ENCODE data around the gene ZNF823. TPM values are rescaled to one million over a fixed set of nuclear protein-coding genes. Genes with fewer than 3 reads are reported as not detected.

The ZNF823 gene
- polyA plus RNA-seq, 1 experiment, result 3.8 TPM

DNA sequence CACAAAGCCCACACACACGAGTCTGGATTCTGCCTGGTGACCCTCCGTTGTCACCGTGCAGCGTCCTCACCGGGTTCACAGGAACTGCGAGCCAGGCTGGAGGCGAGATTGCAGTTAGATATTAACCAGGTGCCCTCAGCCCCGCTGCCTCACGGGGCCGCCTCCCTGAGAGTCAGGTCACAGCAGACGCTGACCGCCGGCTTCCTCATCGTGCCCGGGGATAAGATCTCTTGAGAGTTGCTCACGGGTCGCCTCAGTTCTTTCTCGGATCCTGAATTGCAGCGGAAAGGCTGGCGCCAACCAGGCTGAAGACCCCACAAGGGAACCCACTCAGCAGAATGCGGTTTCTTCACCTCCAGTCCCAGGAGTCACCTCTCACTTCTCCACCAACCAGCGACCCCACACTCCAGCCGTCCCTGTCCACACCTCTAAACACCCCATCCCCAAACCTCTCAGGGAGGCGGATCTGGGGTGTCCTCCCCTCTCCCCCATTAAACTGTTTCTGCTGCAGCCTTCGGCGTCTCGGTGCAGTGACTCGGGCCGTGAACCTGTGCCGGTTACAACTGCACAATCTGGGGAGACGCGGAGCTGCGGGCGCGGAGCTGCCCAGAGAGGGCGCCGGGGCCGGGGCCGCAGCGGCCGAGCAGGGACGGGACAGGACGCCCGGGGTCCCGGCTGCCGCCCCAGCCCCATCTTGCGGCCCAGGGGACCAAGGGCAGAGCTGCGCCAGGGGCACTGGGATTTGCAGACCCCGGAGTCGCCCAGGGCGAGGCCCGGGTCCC lies 591 bp downstream of the ZNF823 start:
- Histone ChIP-seq H3K9me3 (ENCODE audit: control insufficient read depth, insufficient read depth, low read length) (no peaks in the 10 kb centered on the region; the same call in 1 of the 2 replicates), H3K27ac (ENCODE audit: low read depth, low read length) (no peak overlapping the region), H3K27me3 (ENCODE audit: control insufficient read depth, insufficient read depth, low read length) (no peaks in the 10 kb centered on the region), H3K4me3 (ENCODE audit: low read depth, low read length) (peak overlapping the region; percentile 90)
- TF ChIP-seq, protein P1, sequence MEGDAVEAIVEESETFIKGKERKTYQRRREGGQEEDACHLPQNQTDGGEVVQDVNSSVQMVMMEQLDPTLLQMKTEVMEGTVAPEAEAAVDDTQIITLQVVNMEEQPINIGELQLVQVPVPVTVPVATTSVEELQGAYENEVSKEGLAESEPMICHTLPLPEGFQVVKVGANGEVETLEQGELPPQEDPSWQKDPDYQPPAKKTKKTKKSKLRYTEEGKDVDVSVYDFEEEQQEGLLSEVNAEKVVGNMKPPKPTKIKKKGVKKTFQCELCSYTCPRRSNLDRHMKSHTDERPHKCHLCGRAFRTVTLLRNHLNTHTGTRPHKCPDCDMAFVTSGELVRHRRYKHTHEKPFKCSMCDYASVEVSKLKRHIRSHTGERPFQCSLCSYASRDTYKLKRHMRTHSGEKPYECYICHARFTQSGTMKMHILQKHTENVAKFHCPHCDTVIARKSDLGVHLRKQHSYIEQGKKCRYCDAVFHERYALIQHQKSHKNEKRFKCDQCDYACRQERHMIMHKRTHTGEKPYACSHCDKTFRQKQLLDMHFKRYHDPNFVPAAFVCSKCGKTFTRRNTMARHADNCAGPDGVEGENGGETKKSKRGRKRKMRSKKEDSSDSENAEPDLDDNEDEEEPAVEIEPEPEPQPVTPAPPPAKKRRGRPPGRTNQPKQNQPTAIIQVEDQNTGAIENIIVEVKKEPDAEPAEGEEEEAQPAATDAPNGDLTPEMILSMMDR (IDR thresholded peaks at IDR 0.05; ENCODE audit: low read depth, low read length), result no peak
- POLR2A ChIA-PET, result no interaction called here
- DNase-seq (ENCODE audit: low read depth, low spot score), result no peak
- CTCF ChIA-PET, result interaction anchor here (2.3 kb wide), 1 partner anchor 38 kb away, joined by 6 read pairs; no protein-coding TSS in a partner anchor

DNA sequence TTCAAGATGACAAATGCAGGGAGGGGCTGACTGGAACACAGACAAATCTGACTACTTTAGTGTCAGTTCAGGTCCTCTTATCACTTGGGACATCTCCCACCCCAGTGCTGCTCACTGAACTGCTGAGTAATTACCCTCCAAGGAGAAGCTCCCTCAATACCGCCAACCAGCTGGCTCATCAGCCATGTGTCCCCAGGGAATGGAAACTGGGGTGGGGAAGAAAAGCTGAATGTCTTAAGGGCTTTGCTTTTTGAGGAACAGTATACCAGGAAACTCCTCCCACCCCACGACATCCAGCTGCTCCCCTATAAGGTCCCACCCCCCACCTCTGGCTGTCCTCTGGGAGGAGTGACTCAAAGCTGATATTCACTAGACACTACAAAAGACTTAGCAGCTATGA lies 2.0 kb downstream of the ZNF823 start:
- Histone ChIP-seq H3K27me3 (ENCODE audit: control insufficient read depth, insufficient read depth, low read length) (no peaks in the 10 kb centered on the region), H3K4me3 (ENCODE audit: low read depth, low read length) (no peak overlapping the region), H3K9me3 (ENCODE audit: control insufficient read depth, insufficient read depth, low read length) (peaks cover 7% of the 10 kb centered on the region; the same call in 1 of the 2 replicates), H3K27ac (ENCODE audit: low read depth, low read length) (no peak overlapping the region)
- ChIA-PET POLR2A (no interaction called here), CTCF (interaction anchor here (0.6 to 1.2 kb wide), 3 partner anchors 37 to 444 kb away, joined by 3 to 7 read pairs (median 6); partner anchors contain the start of gene ELOF1)
- no peak for DNase-seq (ENCODE audit: low read depth, low spot score)
- TF ChIP-seq, protein P1 (IDR thresholded peaks at IDR 0.05; ENCODE audit: low read depth, low read length), result no peak

DNA sequence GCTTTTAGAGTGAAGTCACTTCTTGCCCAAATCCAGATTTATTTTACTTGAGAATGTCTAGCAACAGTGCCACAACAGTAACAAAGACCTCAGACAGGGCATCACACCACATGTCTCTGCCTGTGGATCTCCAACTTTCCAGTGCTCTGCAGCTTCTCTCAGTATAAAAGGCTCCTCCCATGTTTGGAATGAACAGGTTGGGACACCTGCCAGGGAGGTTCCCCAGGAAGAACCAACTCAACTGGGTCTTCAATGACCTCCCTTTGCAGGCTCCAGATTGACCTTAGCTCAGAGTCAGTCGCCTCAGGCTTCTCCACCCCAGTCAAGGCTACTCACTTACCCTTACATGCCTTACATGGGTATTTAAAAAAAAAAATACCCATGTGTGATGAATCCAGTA lies 3.4 kb downstream of the ZNF823 start:
- Histone ChIP-seq H3K4me3 (ENCODE audit: low read depth, low read length) (no peak overlapping the region), H3K27ac (ENCODE audit: low read depth, low read length) (no peak overlapping the region), H3K9me3 (ENCODE audit: control insufficient read depth, insufficient read depth, low read length) (peaks cover 10% of the 10 kb centered on the region; the same call in 1 of the 2 replicates), H3K27me3 (ENCODE audit: control insufficient read depth, insufficient read depth, low read length) (no peaks in the 10 kb centered on the region)
- POLR2A ChIA-PET, result no interaction called here
- CTCF ChIA-PET, result interaction anchor here (0.8 to 1.2 kb wide), 2 partner anchors 35 to 62 kb away, joined by 4 to 6 read pairs; no protein-coding TSS in a partner anchor
- DNase-seq (ENCODE audit: low read depth, low spot score), result no peak
- TF ChIP-seq, protein P1 (IDR thresholded peaks at IDR 0.05; ENCODE audit: low read depth, low read length), result no peak

DNA sequence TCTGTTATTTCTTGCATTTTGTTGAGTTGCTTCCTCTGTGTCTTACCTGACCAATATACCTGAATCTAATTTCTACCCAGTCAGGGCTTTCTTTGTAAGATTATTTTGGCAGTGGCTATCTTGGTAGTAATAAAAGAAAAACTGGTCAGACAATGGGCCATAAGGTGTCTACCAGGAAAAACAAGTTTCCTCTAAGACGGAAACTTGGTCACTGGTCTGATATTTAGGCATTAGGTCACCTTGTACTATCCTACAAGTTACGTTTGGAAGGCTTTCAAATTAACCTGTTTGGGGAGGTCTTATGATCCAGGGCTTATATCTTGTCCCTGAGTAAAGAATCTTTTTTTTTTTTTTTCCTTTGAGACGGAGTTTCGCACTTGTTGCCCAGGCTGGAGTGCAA lies 9.2 kb downstream of the ZNF823 start:
- Histone ChIP-seq H3K9me3 (ENCODE audit: control insufficient read depth, insufficient read depth, low read length) (peaks cover 15% of the 10 kb centered on the region; the same call in 1 of the 2 replicates), H3K4me3 (ENCODE audit: low read depth, low read length) (no peak overlapping the region), H3K27ac (ENCODE audit: low read depth, low read length) (no peak overlapping the region), H3K27me3 (ENCODE audit: control insufficient read depth, insufficient read depth, low read length) (no peaks in the 10 kb centered on the region)
- TF ChIP-seq, protein P1 (IDR thresholded peaks at IDR 0.05; ENCODE audit: low read depth, low read length), result no peak
- CTCF ChIA-PET, result no interaction called here
- POLR2A ChIA-PET, result no interaction called here
- DNase-seq (ENCODE audit: low read depth, low spot score), result no peak

DNA sequence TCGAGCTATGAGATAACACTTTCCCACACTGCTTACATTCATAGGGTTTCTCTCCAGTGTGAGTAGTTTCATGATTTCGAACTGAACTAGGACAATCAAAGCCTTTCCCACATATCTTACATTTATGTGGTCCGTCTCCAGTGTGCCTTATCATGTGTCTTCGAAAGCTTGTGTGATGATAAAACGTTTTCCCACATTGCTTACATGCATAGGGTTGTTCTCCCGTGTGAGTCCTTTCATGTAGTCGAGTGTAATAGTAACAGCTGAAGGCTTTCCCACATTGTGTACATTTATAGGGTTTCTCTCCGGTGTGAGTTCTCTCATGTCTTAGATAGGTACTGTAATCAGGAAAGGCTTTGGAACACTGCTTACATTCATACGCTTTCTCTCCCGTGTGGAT lies 16.3 kb downstream of the ZNF823 start:
- H3K27me3 ChIP-seq (ENCODE audit: control insufficient read depth, insufficient read depth, low read length), result no peaks in the 10 kb centered on the region
- H3K4me3 ChIP-seq (ENCODE audit: low read depth, low read length), result no peak overlapping the region
- ChIA-PET POLR2A (no interaction called here), CTCF (no interaction called here)
- TF ChIP-seq, protein P1 (IDR thresholded peaks at IDR 0.05; ENCODE audit: low read depth, low read length), result no peak
- no peak for DNase-seq (ENCODE audit: low read depth, low spot score)
- H3K9me3 ChIP-seq (ENCODE audit: control insufficient read depth, insufficient read depth, low read length), result peaks cover 30% of the 10 kb centered on the region
- no peak overlapping the region for H3K27ac ChIP-seq (ENCODE audit: low read depth, low read length)
